Measurements from ENCODE around the gene HECW1.

- TF ChIP-seq CTCF (optimal IDR thresholded peaks at IDR 0.05 in 1 of 3, IDR thresholded peaks at IDR 0.05 in 1 of 3, conservative IDR thresholded peaks at IDR 0.05 in 1 of 3; ENCODE audit: extremely low read depth in 1 of 3, insufficient read depth in 2 of 3, low read length in 3 of 3) (no peak), EZH2 (IDR thresholded peaks at IDR 0.05; ENCODE audit: low read length) (no peak)
These were observed 43.2 kb downstream of the HECW1 start for GRCh38 chr7:43155636-43156035.

Measured in keratinocyte (primary cell).